ENCODE measurements around the gene HIPK2.

DNA sequence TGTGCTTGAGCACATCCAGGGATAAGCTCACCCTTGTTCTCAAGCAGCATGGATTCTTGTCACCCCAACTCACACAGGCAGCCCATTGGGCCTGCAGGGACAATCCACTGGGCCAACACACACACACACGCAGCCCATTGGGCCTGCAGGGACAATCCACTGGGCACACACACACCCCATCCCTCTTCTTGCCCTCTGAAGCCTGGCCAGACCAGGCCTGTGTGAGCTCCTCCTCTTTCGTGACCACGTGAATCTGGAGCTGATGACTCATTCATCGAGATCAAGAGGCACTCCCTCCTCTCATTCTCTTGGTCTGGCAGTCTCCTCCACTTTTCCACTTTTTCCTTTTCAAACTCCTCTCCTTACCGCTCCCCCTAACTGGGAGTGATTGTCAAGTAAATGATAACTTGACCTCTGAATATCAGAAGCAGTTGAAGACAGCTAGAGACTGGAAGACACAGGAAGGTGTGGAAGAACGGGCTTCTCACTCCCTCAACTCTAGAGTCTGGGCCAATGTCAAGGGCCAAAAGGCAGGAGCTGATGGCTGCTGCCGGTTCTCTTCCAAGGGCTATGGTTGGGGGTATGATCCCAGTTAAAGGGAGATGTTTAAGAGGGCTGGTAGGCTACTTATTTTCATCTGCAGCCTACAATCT is 89.7 kb downstream of the HIPK2 start:
- TF ChIP-seq, protein P1, sequence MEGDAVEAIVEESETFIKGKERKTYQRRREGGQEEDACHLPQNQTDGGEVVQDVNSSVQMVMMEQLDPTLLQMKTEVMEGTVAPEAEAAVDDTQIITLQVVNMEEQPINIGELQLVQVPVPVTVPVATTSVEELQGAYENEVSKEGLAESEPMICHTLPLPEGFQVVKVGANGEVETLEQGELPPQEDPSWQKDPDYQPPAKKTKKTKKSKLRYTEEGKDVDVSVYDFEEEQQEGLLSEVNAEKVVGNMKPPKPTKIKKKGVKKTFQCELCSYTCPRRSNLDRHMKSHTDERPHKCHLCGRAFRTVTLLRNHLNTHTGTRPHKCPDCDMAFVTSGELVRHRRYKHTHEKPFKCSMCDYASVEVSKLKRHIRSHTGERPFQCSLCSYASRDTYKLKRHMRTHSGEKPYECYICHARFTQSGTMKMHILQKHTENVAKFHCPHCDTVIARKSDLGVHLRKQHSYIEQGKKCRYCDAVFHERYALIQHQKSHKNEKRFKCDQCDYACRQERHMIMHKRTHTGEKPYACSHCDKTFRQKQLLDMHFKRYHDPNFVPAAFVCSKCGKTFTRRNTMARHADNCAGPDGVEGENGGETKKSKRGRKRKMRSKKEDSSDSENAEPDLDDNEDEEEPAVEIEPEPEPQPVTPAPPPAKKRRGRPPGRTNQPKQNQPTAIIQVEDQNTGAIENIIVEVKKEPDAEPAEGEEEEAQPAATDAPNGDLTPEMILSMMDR (IDR thresholded peaks at IDR 0.05; ENCODE audit: borderline replicate concordance, extremely low read depth, low read length, poor library complexity, severe bottlenecking), result no peak
- TF ChIP-seq EZH2 (IDR thresholded peaks at IDR 0.05; ENCODE audit: borderline replicate concordance, low read depth, low read length, severe bottlenecking), result no peak

Measured in DND-41 (cell line).